ENCODE results near the gene GGA1.

GGA1 gene, protein sequence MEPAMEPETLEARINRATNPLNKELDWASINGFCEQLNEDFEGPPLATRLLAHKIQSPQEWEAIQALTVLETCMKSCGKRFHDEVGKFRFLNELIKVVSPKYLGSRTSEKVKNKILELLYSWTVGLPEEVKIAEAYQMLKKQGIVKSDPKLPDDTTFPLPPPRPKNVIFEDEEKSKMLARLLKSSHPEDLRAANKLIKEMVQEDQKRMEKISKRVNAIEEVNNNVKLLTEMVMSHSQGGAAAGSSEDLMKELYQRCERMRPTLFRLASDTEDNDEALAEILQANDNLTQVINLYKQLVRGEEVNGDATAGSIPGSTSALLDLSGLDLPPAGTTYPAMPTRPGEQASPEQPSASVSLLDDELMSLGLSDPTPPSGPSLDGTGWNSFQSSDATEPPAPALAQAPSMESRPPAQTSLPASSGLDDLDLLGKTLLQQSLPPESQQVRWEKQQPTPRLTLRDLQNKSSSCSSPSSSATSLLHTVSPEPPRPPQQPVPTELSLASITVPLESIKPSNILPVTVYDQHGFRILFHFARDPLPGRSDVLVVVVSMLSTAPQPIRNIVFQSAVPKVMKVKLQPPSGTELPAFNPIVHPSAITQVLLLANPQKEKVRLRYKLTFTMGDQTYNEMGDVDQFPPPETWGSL

DNA sequence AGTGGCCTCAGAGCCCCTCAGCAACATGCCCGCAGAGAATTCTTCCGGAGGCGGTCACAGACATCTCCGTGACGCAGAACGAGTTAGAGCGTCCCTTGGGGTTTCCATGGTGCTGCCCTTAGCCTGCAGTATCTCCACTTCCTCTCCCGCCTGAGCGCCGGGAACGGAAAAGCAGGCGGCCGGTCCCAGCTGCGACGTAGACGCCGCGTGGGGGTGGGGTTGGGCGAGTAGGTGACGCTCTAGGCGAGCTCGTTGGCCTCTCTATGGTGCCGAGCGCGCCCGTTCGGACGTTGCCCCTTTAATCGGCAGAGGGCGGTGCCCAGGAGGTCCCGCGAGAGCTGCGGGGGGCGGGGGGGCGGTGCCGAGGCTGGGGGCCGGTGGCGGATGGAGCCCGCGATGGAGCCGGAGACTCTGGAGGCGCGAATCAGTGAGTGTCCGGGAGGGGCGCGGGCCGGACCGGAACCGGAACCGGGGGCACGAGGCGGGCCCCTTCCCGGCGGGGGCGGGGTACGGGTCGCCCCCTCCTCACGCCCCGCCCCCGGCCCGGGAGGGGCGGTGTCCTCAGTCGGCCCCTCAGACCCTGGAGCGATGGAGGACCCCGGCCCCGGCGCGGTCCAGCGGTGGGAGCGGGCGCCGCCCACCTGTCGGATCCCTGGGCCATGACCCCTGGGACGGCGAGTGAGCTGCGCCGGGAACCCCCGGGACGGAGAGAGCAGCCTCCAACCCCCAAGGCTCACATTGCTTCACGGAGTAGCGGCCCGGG lies at the start of gene GGA1:
TSS of gene GGA1 (plus strand) at position 358 of the 763 bp plus-strand sequence. CDS start at position 385, 27 bp downstream.
- Histone ChIP-seq H3K4me3 (ENCODE audit: low read length) (peak within 1 kb of the TSS; percentile 95), H3K36me3 (ENCODE audit: control insufficient read depth, insufficient read depth, low read length, severe bottlenecking) (no peaks in the 10 kb centered on the region), H3K9ac (ENCODE audit: low read length) (peak within 1 kb of the TSS; percentile 93), H3K9me3 (ENCODE audit: control insufficient read depth, low read length) (no peaks in the 10 kb centered on the region), H3K4me1 (ENCODE audit: control insufficient read depth, insufficient read depth, low read length) (peaks cover 37% of the 10 kb centered on the region), H3K27me3 (replicated peaks; ENCODE audit: control insufficient read depth, insufficient read depth, low read length) (peaks cover 7% of the 10 kb centered on the region)
- peak; percentile 97 for DNase-seq (ENCODE audit: low read depth)

DNA sequence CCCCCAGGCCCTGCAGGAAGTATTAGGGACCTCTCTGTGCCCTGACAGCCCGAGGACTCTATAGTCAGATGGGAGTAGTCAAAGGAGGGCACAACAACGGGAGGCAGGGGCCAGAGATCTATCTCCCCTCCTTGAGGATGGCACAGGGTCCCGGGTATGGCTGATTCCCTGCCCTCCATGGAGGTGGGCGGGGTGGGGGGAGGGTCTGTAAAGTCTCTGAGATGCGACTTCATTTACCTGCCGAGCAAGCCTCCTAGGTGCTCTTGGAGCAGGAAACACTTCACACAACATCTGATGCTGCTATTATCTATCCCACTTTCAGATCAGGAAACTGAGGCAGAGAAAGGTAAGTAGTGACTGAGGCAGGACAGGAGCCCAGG lies 49.1 kb upstream of the GGA1 start:
- H3K9ac ChIP-seq (ENCODE audit: low read length), result peak overlapping the region; percentile 94
- no peaks in the 10 kb centered on the region for H3K27me3 ChIP-seq (replicated peaks; ENCODE audit: control insufficient read depth, insufficient read depth, low read length)
- no peaks in the 10 kb centered on the region for H3K9me3 ChIP-seq (ENCODE audit: control insufficient read depth, low read length)
- DNase-seq (ENCODE audit: low read depth), result no peak
- H3K4me1 ChIP-seq (ENCODE audit: control insufficient read depth, insufficient read depth, low read length), result peaks cover 40% of the 10 kb centered on the region
- peaks cover 2% of the 10 kb centered on the region for H3K36me3 ChIP-seq (ENCODE audit: control insufficient read depth, insufficient read depth, low read length, severe bottlenecking)
- H3K4me3 ChIP-seq (ENCODE audit: low read length), result peak overlapping the region; percentile 76

DNA sequence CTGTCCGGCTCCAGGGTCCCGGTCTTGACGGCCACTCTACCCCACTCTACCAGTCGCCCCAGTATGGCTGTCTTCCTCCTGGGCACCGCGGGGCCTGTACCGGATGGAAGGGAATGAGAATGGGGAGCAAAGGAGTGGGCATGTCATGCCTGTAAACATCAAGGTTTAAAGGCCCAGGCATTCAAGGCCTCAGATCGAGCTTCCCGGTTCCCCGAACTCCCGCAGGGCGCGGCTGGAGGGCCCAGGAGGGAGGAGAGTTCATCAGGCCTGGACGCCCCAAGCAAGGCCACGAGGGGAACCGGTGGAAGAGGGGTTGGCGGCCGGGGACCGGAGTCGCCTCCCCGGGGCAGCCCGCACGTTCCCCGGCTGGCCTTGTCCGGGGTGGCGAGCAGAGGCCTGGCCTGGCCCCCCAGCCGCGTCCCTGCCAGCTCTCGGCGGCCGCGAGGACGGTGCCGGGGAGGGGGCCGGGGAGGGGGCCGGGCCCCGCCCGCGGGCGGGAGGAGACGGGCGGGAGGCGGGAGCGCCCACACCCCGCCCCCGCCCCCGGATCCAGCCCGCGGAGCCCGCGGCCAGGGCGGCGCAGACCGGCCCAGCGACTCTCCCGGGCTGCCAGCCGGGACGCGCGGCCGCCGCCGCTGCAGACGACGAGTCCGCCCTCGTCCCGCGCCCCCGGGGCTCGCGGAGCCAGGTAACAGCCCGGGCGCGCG lies 48.6 kb upstream of the GGA1 start, which contains the start of gene CDC42EP1:
TSS of gene CDC42EP1 (plus strand) at position 580 of the 707 bp plus-strand sequence. CDS start 5,870 bp downstream, outside the sequence.
- H3K9ac ChIP-seq (ENCODE audit: low read length), result peak within 1 kb of the TSS; percentile 98
- peaks cover 3% of the 10 kb centered on the region for H3K36me3 ChIP-seq (ENCODE audit: control insufficient read depth, insufficient read depth, low read length, severe bottlenecking)
- no peaks in the 10 kb centered on the region for H3K27me3 ChIP-seq (replicated peaks; ENCODE audit: control insufficient read depth, insufficient read depth, low read length)
- no peaks in the 10 kb centered on the region for H3K9me3 ChIP-seq (ENCODE audit: control insufficient read depth, low read length)
- H3K4me1 ChIP-seq (ENCODE audit: control insufficient read depth, insufficient read depth, low read length), result peaks cover 42% of the 10 kb centered on the region
- H3K4me3 ChIP-seq (ENCODE audit: low read length), result peak within 1 kb of the TSS; percentile 97
- DNase-seq (ENCODE audit: low read depth), result peak; percentile 84

DNA sequence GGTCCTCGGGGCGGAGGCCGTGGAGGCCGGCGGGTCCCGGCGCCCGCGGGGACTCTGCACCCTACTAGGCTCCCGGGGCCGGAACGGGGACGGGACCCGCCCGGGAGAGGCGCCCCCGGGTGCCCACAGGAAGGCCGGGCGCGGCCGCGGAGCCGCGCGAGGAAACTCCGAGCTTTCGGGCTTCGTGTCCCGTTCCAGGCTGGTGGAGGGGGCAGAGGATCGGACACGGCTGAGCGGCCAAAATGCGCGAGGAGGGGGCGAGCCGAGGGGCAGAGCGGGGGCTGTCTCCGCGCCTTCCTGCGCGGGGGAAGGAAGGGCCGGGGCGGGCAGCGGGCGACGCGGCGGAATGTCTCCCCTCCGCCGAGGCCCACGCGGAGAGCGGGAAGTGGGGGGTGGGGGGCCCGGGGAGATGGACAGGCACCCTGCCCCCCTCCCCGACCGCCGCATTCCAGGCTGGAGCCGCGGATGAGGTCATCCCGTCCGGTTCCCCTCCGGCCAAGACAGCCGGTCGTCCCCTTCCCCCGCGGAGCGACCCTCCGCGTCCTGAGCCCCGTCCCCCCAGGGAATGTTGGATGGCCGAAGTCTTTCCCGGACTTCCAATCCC lies 47.9 kb upstream of the GGA1 start:
- H3K4me1 ChIP-seq (ENCODE audit: control insufficient read depth, insufficient read depth, low read length), result peaks cover 43% of the 10 kb centered on the region
- peak overlapping the region; percentile 97 for H3K4me3 ChIP-seq (ENCODE audit: low read length)
- peak overlapping the region; percentile 98 for H3K9ac ChIP-seq (ENCODE audit: low read length)
- H3K27me3 ChIP-seq (replicated peaks; ENCODE audit: control insufficient read depth, insufficient read depth, low read length), result no peaks in the 10 kb centered on the region
- H3K9me3 ChIP-seq (ENCODE audit: control insufficient read depth, low read length), result no peaks in the 10 kb centered on the region
- peak; percentile 71 for DNase-seq (ENCODE audit: low read depth)
- H3K36me3 ChIP-seq (ENCODE audit: control insufficient read depth, insufficient read depth, low read length, severe bottlenecking), result peaks cover 4% of the 10 kb centered on the region

DNA sequence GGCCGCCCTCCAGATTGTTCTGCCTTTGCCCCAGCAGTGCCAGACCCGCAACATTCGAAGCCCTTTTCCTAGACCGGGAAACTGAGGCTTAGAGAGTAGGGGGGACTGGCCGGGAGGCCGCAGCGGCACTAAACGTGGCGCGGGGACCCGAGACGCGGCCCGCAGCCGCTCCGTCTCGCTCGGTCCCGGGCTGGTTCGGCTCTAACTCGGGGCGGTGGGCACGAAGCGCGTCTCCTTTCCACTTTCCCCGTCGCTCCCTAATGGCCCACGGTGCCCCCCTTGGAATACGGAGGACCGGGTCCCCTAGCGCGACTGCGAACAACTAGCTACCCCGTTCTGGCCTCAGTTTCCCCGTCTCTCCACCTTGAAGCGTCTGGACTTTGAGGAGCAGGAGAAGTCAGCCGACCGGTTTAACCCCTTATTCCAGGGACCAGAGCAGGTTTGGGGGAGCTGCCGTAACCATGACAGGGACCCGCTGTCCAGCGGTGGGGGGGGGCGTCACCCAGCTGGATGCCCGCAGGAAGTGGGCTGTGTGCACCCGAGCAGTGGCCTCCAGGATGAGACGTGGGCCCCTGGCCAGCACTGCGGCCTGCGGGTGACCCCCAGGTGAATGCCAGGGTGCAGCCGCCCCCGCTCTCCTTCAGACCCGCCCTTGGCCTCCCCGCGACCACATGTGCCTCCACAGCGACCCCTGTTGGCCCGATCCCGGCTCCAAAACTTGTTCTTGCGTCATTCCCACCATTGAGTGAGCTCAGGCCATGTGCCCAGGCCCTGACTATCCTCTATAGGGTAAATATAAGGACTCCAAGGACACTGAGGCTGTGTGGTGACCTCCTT lies 47.2 kb upstream of the GGA1 start:
- peak; percentile 97 for DNase-seq (ENCODE audit: low read depth)
- Histone ChIP-seq H3K36me3 (ENCODE audit: control insufficient read depth, insufficient read depth, low read length, severe bottlenecking) (peaks cover 11% of the 10 kb centered on the region), H3K4me1 (ENCODE audit: control insufficient read depth, insufficient read depth, low read length) (peaks cover 45% of the 10 kb centered on the region), H3K4me3 (ENCODE audit: low read length) (peak overlapping the region; percentile 97), H3K9me3 (ENCODE audit: control insufficient read depth, low read length) (no peaks in the 10 kb centered on the region), H3K9ac (ENCODE audit: low read length) (peak overlapping the region; percentile 98), H3K27me3 (replicated peaks; ENCODE audit: control insufficient read depth, insufficient read depth, low read length) (no peaks in the 10 kb centered on the region)

DNA sequence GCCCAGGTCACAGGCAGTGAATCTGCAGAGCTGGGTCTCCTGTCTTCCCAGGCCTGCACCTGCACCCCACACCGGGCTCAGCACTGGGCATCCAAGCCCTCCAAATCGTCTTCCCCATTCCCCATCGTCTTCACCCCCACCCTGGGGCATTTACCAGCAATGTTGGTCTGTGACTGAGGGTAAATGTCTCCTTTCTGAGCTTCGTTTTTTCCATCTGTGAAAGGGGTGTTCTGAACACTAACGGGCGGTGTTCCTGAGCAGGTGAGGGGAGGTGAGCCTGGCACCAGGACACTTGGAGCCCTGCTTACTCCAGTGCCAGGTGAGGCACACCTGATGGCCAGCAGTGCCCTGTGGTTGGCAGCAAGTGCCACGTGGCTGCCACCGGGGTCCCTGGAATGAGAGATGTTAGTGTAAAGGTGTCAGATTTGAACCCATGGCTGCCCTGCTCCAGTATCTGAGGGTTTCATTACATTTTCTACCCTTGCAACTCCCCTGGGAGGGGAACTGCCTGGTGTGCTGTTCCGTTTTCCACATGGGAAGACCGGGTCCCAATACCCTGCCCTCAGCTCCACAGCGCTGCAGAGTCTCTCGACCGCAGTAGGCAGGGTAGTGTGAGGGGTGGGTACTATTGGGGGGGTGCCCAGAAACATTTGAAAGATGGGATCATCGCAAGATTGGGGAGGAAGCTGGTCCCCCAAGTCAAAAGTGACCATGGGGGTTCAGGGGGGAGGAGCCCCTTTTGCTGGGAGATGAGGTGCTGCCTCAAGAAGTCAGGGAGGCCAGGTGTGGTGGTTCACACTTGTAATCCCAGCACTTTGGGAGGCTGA lies 46.4 kb upstream of the GGA1 start:
- Histone ChIP-seq H3K4me1 (ENCODE audit: control insufficient read depth, insufficient read depth, low read length) (peaks cover 45% of the 10 kb centered on the region), H3K4me3 (ENCODE audit: low read length) (peak overlapping the region; percentile 97), H3K27me3 (replicated peaks; ENCODE audit: control insufficient read depth, insufficient read depth, low read length) (no peaks in the 10 kb centered on the region), H3K9ac (ENCODE audit: low read length) (peak overlapping the region; percentile 98), H3K36me3 (ENCODE audit: control insufficient read depth, insufficient read depth, low read length, severe bottlenecking) (peaks cover 19% of the 10 kb centered on the region), H3K9me3 (ENCODE audit: control insufficient read depth, low read length) (no peaks in the 10 kb centered on the region)
- no peak for DNase-seq (ENCODE audit: low read depth)

DNA sequence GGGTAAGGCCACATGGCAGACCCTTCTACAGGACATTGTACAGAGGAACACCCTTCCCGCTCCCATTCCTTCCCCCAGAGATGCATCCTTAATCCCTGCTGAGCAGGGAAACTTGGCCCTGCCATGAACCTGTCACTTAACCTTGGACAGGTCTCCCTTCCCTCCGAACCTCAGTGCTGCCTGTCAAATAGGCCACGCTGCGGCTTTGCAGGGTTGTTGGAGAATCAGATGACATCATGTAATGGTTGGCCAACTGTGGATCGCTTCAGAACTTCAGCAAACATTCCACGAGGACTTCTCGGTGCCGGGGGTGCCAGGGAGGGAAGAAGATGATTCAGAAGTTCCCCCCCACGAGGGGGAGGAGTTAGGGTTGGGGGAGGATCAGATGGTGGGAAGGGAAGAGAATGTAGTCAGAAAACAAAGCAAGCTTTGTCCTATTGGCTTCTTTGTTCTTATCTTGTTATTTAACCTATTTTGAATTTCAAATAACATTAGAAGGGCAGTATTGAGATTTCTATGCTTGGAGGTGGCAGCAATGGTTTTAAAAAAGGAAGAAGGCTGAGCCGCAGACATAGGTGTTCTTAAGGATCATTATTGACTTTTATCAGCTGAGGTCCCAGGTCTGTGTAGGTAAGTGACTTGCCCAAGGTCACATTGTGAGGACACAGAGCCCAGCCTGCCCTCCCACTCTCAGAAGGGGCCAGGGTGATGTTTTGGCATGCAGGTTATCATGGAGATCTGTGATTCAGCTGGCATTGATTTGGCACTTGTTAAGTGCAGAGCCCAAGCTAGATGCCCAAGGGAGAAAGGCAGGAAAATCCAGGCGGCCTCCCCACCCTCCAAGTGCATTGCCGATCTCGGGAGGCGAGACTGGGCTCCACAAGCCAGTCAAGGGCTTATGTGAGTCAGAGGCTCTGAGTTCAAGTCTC lies 45.2 kb upstream of the GGA1 start:
- no peaks in the 10 kb centered on the region for H3K9me3 ChIP-seq (ENCODE audit: control insufficient read depth, low read length)
- no peaks in the 10 kb centered on the region for H3K27me3 ChIP-seq (replicated peaks; ENCODE audit: control insufficient read depth, insufficient read depth, low read length)
- H3K4me1 ChIP-seq (ENCODE audit: control insufficient read depth, insufficient read depth, low read length), result peaks cover 49% of the 10 kb centered on the region
- DNase-seq (ENCODE audit: low read depth), result peak; percentile 96
- H3K36me3 ChIP-seq (ENCODE audit: control insufficient read depth, insufficient read depth, low read length, severe bottlenecking), result peaks cover 31% of the 10 kb centered on the region
- peak overlapping the region; percentile 98 for H3K9ac ChIP-seq (ENCODE audit: low read length)
- H3K4me3 ChIP-seq (ENCODE audit: low read length), result peak overlapping the region; percentile 97

DNA sequence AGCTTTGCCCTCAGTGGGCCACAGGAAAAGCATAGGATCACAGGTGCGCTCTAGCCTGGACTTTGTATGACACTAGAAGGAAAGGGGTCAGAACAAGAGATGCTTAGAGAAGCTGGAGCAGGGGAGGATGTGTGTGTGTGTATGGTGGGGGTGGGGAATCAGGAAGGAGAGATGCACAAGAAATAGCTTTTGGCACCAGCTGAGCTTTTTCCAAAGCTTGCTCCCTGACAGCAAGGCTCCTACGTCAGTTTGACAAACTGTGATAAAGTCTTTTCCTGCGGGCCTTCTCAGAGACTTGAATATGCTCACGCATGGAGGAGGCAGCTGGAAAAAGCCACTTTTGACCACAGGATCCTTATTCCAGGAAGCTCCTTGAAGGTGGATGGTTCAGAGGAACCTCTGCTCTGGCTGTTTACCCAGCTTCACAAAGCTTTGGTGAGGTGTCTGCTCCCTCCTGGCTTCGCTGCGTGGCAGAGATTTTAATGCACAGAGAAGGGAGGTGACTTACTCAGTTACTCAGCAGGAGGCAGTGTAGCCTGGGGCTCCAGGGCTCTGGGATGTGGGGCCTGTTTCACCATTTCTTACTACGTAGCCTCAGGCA lies 44.4 kb upstream of the GGA1 start:
- peaks cover 38% of the 10 kb centered on the region for H3K36me3 ChIP-seq (ENCODE audit: control insufficient read depth, insufficient read depth, low read length, severe bottlenecking)

More for the DNA sequence above, 44.4 kb upstream of the GGA1 start:
- peak overlapping the region; percentile 69 for H3K9ac ChIP-seq (ENCODE audit: low read length)
- peak; percentile 30 for DNase-seq (ENCODE audit: low read depth)
- no peaks in the 10 kb centered on the region for H3K9me3 ChIP-seq (ENCODE audit: control insufficient read depth, low read length)
- H3K4me1 ChIP-seq (ENCODE audit: control insufficient read depth, insufficient read depth, low read length), result peaks cover 49% of the 10 kb centered on the region
- no peaks in the 10 kb centered on the region for H3K27me3 ChIP-seq (replicated peaks; ENCODE audit: control insufficient read depth, insufficient read depth, low read length)
- H3K4me3 ChIP-seq (ENCODE audit: low read length), result peak overlapping the region; percentile 74
